ENCODE results near the gene NEB.
"Not testable (repeated sequence)": the region's sequence is repeated elsewhere in the genome, so short reads cannot be mapped to it uniquely, and the experiment has no call there.

The NEB gene

DNA sequence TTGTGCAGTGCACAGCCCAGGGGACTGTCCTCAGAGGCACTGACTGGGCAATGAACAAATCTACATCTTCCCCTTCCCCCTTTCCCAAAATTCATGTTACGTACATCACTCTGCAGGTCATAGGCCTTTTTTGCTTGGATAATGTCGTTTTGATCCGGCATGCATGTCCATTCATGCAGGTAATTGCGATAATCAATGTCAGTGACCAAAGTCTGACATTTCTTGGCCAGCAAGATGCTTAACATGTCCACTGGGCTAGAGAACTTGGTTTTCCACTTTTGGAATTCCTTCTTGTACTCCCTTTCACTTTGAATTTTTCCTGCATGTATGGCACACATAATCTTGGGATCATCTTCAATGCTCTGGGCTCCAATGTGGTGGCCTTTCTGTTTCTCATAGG is 124.6 kb downstream of the NEB start:
- FAIRE-seq = no peak

DNA sequence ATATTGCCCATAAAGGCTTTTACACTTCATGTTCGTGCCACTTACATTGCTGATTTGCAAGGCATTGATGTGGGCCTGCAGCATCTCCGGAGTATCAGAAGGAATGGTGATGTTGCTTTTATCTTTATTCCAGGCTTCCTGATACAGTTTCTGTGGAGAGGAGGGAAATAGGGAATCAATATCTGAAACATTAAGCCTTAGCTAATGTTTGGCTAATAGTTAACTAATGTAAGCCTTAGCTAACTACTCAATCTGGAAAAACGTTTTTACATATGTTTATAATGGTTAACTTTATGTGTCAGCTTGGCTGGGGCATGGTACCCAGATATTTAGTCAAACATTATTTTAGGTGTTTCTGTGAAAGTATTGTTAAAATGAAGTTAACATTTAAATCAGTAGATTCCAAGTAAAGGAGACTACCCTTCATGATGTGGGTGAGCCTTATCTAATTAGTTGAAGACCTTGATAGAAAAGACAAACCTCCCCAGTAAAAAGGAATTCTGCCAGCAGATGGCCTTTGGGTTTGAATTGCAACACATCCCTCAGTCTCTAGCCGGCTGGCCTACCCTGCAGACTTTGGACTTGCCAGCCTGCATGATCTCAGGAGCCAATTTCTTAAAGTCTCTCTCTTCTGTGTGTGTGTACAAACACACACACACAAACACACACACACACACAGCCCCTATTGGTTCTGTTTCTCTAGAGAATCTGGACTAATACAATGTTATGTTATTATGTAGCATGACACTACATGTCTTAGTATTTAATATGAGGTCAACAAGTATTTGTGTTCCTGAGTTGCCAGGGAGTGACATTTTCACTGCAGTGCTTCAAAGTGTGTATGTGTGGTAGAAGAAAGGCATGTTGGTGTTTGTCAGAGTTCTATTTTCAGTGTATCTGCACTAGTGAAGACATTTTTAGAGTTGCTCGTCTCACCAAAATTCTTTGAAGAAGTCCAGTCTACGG is 126.5 kb downstream of the NEB start:
- not testable (repeated sequence) for FAIRE-seq

DNA sequence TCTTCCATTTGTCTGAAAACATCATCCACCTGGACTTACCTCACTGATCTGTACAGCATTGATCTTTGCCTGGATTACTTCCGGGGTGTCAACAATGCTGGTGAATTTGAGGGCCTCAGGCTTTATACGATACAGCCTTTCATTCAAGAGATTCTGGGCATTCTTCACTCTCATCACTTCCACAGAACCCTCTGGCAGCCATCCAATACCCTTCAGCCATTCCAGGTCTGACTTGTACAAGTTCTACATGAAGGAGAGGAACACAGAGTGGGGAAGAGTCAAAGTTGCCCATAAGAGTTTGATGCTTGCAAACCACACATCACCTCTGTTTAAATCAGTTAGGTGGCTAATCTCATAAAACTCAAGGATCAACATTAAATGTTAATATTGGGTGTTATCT is 130.7 kb downstream of the NEB start:
- not testable (repeated sequence) for FAIRE-seq

DNA sequence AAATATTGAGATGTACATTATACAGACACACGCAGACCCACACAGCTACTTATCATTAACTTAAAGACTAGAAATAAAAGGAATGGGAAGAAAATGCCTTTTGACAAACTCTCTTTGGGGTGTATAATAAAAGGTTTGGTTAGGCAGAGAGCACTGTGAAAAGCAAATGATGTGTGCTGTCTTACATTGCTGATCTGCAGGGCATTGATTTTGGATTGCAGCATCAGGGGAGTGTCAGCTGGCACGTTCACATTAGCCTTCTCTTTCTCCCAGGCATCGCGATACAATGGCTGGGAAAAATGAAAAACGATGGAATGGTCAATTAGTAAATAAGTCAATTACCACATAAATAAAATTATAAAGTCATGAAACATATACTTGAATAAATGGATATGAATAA is 131.9 kb downstream of the NEB start:
- FAIRE-seq = not testable (repeated sequence)

DNA sequence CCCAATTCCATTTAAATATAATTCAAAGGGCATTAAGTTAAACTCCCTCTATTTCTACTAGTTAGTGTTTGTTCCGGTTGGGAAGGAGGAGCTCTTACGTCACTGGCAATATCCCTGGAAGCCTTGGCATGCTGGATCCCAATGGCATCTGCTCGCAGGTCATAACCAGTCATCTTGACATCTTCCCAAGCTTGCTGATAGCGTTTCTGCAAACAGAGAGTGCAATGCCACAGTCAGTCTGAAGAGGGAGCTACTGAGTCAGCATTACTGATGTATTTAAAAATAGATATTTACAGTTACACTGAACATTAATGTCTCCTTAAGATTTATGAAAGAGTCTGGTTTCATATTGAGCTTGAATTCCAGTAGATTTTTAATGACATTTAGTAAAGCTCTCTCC is 132.5 kb downstream of the NEB start:
- not testable (repeated sequence) for FAIRE-seq

DNA sequence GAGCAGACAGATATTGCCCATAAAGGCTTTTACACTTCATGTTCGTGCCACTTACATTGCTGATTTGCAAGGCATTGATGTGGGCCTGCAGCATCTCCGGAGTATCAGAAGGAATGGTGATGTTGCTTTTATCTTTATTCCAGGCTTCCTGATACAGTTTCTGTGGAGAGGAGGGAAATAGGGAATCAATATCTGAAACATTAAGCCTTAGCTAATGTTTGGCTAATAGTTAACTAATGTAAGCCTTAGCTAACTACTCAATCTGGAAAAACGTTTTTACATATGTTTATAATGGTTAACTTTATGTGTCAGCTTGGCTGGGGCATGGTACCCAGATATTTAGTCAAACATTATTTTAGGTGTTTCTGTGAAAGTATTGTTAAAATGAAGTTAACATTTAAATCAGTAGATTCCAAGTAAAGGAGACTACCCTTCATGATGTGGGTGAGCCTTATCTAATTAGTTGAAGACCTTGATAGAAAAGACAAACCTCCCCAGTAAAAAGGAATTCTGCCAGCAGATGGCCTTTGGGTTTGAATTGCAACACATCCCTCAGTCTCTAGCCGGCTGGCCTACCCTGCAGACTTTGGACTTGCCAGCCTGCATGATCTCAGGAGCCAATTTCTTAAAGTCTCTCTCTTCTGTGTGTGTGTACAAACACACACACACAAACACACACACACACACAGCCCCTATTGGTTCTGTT is 137.2 kb downstream of the NEB start:
- not testable (repeated sequence) for FAIRE-seq

DNA sequence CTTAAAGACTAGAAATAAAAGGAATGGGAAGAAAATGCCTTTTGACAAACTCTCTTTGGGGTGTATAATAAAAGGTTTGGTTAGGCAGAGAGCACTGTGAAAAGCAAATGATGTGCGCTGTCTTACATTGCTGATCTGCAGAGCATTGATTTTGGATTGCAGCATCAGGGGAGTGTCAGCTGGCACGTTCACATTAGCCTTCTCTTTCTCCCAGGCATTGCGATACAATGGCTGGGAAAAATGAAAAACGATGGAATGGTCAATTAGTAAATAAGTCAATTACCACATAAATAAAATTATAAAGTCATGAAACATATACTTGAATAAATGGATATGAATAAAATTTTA is 142.4 kb downstream of the NEB start:
- FAIRE-seq = not testable (repeated sequence)

DNA sequence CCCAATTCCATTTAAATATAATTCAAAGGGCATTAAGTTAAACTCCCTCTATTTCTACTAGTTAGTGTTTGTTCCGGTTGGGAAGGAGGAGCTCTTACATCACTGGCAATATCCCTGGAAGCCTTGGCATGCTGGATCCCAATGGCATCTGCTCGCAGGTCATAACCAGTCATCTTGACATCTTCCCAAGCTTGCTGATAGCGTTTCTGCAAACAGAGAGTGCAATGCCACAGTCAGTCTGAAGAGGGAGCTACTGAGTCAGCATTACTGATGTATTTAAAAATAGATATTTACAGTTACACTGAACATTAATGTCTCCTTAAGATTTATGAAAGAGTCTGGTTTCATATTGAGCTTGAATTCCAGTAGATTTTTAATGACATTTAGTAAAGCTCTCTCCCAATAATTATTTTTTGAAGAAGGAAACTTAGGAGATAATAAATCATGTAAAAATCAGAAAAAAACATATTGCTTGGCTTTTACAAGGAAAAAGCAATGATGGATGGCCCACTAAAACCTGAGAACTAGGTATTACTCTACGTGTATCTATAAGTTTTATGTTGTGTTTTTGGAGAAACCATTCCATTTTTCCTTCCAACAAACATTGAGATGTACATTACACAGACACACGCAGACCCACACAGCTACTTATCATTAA is 142.9 kb downstream of the NEB start:
- not testable (repeated sequence) for FAIRE-seq

DNA sequence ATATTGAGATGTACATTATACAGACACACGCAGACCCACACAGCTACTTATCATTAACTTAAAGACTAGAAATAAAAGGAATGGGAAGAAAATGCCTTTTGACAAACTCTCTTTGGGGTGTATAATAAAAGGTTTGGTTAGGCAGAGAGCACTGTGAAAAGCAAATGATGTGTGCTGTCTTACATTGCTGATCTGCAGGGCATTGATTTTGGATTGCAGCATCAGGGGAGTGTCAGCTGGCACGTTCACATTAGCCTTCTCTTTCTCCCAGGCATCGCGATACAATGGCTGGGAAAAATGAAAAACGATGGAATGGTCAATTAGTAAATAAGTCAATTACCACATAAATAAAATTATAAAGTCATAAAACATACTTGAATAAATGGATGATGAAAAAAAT is 153.0 kb downstream of the NEB start:
- not testable (repeated sequence) for FAIRE-seq

DNA sequence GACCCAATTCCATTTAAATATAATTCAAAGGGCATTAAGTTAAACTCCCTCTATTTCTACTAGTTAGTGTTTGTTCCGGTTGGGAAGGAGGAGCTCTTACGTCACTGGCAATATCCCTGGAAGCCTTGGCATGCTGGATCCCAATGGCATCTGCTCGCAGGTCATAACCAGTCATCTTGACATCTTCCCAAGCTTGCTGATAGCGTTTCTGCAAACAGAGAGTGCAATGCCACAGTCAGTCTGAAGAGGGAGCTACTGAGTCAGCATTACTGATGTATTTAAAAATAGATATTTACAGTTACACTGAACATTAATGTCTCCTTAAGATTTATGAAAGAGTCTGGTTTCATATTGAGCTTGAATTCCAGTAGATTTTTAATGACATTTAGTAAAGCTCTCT is 153.6 kb downstream of the NEB start:
- not testable (repeated sequence) for FAIRE-seq

DNA sequence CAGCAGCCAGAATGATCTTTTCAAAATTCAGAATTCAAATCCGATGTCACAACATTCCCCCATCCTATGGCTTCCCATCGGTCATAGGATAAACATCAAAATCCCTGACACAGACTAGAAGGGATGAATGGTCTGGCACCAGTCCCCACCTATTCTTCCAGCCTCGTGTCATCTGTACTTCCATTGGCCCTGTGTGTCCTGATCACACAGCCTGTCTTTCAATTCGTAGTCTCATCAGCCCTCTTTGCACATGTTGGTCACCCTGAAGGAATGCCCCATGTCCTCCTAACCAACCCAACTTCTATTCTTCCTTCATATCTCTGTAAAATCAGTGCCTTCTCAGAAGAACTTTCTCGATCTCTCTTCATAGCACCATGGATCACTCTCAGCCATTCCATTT is 157.2 kb downstream of the NEB start:
- no peak for FAIRE-seq

DNA sequence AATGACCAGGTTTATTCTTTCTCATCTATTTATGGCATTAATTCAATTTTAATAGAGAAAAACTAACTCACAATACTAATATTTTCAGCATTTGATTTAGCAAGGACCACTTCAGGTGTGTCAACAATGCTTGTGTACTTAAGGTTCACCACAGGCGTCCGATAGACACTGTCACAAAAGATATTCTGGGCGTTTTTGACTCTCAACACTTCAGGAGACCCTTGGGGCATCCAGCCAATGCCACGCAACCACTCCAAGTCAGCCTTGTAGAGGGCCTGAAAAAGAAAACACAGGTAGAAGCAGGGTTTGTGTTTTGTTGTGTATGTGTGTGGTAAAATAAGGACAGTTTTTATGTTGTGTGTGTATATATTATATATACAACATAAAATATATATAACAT is 158.2 kb downstream of the NEB start:
- FAIRE-seq = no peak

DNA sequence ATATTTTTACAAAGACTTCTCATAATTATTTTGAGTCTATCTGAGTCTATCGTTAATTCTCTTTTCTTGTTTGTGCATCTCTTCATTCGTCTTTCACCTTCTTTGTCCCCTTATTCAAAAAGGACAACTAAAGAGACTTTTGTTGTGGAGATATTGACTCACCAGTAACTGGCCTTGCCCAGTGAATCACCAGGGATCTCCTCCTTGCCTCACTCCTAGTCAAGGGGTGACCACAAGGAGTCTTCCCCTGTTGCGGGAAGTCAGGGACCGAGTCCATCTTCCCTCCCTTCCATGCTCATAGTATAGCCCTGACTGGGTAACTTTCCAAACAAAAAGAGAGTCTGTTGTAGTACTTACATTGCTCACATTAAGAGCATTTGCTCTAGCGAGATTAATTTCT is 158.9 kb downstream of the NEB start:
- no peak for FAIRE-seq

DNA sequence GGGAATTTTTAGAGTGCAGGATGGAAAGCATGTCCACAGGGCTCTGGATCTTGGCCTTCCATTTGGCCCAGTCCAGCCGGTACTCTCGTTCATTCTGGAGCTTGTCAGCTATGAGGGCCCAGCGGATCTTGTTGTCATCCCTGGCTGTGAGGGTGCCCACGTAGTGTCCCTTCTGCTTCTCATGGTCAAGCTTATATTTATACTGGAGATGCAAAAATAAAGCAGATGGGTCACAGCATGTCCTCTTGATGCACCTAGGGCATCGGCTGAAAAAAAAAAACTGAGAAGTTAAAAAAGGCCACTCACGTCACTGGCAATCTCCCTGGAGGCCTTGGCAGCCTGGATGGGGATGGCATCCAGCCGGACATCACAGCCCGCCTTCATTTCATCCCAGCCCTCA is 164.1 kb downstream of the NEB start:
- no peak for FAIRE-seq

DNA sequence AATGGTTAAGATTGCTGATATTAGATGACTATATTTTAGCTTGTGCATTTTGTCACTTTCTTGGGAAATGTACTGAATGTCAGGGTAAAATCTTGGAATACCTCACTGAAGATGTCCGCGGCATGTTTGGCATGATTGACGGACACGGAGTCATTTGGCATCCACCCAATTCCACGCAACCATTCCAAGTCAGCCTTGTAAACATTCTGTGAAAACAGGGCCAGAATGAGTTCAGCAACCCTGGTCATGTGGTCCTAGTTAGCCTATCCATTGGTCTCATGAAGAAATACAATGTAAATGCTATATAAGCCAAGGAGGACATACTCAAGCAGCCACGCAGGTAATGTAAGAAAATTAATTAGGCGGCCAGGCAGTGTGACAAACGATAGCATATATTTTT is 165.1 kb downstream of the NEB start:
- FAIRE-seq = no peak

DNA sequence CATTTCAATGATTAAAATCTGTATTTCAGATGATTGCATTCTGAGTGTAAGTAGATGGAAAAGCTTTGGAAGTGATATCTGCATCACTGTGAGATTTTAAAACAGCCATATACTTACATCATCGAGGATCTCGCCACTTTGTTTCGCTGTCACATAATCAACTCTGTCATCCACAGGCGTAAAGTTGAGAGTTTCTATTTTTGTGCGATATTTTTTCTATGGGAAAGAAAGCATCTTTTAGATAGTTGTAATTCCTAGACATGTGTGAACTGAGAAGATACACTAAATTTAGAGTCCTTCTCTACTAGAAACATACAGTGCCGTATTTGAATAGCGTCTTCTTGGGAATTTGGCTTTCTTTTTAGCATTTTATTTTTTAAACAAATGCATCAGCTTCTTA is 165.8 kb downstream of the NEB start:
- FAIRE-seq = no peak

DNA sequence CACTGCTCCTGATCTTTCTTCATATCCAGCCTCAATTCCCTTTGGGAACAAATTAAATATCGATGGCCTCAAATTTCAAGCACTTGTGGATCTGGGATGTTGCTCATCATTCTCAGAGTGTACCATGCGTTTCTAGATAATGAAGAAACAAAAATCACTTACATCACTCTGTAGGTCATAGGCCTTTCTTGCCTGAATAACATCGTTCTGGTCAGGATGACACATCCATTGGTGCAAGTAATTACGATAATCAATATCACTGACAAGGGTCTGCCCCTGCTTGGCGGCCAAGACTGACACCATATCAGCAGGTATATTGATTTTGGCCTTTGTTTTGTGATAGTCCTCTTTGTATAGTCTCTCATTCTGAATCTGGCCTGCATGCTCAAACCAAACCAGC is 167.3 kb downstream of the NEB start:
- FAIRE-seq = no peak

DNA sequence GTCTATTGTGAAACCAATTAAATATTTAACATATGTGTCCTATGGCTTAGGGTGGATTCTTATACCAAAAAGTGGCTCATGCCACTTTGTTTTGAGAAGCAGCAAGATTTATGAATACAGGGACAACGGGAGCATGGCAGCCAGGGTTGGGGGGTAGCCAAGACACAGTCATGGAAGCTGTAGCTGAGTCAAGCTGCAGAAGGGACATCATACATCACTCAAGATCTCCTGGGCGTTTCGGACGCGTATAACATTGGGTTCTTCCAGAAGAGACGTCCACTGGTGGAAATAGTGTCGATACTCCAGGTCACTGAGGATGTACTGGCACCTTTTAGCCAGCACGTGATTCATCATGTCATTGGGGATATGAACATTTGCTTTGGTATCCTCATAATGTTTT is 171.9 kb downstream of the NEB start:
- FAIRE-seq = no peak

DNA sequence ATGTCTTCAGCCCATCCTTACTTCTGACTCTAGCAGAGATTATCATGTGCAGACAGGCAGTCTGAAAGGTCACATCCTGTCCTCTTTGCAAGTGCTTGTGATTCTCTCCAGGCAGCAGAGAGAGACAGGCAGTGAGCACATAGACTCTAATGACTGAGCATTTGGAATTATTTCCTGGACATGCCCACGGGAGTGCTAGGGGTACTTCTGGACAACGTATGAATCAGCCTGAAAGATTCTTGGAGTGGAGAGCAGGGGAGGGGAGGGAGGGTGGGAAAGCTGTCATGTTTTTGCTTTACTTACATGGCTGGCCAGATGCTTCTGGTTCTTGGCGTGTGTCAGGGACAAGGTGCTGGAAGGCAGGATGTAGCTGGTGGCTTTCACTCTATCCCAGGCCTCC is 174.0 kb downstream of the NEB start:
- FAIRE-seq = no peak

DNA sequence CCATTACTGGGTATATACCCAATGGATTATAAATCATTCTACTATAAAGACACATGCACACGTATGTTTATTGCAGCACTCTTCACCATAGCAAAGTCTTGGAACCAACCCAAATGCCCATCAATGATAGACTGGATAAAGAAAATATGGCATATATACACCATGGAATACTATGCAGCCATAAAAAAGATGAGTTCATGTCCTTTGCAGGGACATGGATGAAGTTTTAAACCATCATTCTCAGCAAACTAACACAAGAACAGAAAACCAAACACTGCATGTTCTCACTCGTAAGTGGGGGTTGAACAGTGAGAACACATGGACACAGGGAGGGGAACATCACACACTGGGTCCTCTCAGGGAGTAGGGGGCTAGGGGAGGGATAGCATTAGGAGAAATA is 174.8 kb downstream of the NEB start:
- FAIRE-seq = not testable (repeated sequence)

DNA sequence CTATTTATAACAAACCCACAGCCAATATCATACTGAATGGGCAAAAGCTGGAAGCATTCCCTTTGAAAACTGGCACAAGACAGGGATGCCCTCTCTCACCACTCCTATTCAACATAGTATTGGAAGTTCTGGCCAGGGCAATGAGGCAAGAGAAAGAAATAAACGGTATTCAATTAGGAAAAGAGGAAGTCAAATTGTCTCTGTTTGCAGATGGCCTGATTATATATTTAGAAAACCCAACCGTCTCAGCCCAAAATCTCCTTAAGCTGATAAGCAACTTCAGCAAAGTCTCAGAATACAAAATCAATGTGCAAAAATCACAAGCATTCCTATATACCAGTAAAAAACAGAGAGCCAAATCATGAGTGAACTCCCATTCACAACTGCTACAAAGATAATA is 176.4 kb downstream of the NEB start:
- not testable (repeated sequence) for FAIRE-seq

DNA sequence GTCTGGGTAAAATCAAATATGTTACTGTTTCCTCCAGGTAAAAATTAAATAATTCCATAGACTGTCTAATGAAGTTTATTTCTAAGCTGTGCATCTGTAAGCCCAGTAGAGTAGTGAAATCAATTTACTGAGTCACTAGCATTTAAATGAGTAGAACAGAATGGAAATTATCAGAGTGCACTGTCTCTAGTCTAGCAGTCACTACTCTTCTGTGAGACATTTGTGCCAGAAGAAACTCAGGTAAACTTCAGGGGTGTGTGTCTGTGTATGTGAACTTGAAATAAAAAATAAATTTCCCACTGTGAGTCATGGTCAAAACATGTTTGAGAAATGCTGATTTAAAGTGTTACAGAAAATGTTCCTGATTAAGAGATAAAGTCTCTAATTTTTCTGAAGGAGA is 178.2 kb downstream of the NEB start:
- FAIRE-seq = no peak

DNA sequence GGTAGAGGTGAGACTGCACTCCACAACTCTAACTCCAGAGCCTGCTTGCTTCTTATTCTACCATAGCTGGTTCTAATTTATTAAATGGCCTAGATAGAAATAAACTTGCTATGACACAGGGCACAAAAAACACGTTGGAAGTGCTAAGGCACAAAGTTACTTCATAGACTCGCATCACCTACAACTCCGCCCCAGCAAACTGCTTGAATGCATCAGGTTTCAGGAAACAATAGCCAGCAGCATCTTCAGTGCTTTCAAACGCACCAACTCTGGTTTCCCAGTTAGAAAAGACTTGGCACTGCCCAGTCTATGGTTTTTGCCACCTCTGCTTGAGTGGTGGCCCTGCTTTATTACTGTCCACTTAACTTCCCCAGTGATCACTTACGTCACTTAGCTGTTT is 182.0 kb downstream of the NEB start:
- FAIRE-seq = no peak

DNA sequence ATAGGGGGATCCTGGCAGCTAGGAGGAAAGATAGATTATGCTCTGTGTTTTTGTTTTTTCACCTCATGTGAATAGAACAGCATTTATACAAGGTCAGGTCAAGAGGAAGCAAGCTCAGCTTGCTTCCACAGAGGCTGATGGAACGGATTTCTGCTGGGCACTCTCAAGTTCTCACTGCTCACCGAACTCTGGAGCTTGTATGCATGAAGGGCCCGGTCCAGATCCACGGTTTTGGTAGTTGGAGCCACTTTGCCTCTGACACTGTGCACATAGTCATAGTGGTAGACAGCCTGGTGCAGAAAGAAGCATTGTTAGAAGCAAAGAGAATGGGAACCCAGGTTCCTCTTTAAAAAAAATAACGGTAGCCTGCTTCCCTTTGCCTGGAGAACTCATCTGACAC is 182.7 kb downstream of the NEB start:
- FAIRE-seq = no peak
